Activated CD4-positive, CD25-positive, alpha-beta regulatory T cell treated with anti-CD3 and anti-CD28 coated beads, Interleukin-2, amount 50 U/mL, for 24 hours (primary cell): ENCODE data around the gene HCN1.

ENCODE experiments used
- ATAC-seq, 2 donors: fragments of 150-1000 bp; cut with Tn5 transposase; one replicate each; pipeline ENCODE4 v1.10.0; 2021; ENCODE audit warnings: mild to moderate bottlenecking in 1 of 2, moderate library complexity in 1 of 2

Gene HCN1

GRCh38 chr5:45281081-45281480 is 415.1 kb downstream of the HCN1 start:
- ATAC-seq: no peak

- ATAC-seq: no peak
These were observed 417.1 kb downstream of the HCN1 start for GRCh38 chr5:45279109-45279508.

- ATAC-seq: no peak
These were observed 418.3 kb downstream of the HCN1 start for GRCh38 chr5:45277860-45278259.

GRCh38 chr5:45274241-45274640 is 421.9 kb downstream of the HCN1 start:
- no peak for ATAC-seq

GRCh38 chr5:45271626-45272025 is 424.6 kb downstream of the HCN1 start:
- no peak for ATAC-seq

- no peak for ATAC-seq
These were observed 431.7 kb downstream of the HCN1 start for GRCh38 chr5:45264447-45264846.

- no peak for ATAC-seq
These were observed 434.1 kb downstream of the HCN1 start for GRCh38 chr5:45262061-45262590.

GRCh38 chr5:45261125-45261524 is 435.1 kb downstream of the HCN1 start:
- ATAC-seq: no peak

GRCh38 chr5:45260292-45260691 is 435.9 kb downstream of the HCN1 start:
- no peak for ATAC-seq

- no peak for ATAC-seq
These were observed 443.2 kb downstream of the HCN1 start for GRCh38 chr5:45252978-45253377.

GRCh38 chr5:45252541-45252940 is 443.6 kb downstream of the HCN1 start:
- no peak for ATAC-seq

- ATAC-seq: no peak
These were observed 470.6 kb downstream of the HCN1 start for GRCh38 chr5:45225571-45226031.

GRCh38 chr5:45205403-45205961 is 490.7 kb downstream of the HCN1 start:
- no peak for ATAC-seq
